GM21360 (cell line): ENCODE measurements around the gene PATJ.
A peak's percentile ranks its signal among the peaks of the same experiment; 100 is the strongest.
"Not testable (repeated sequence)": the region's sequence is repeated elsewhere in the genome, so short reads cannot be mapped to it uniquely, and the experiment has no call there.

Source experiments
- ATAC-seq: cut with Tn5 transposase; IDR thresholded peaks from one replicate; pipeline ENCODE4 v1.9.1; 2021; ENCODE audit warnings: mild to moderate bottlenecking, moderate library complexity; ENCODE audit not compliant: unreplicated experiment

Gene PATJ, protein sequence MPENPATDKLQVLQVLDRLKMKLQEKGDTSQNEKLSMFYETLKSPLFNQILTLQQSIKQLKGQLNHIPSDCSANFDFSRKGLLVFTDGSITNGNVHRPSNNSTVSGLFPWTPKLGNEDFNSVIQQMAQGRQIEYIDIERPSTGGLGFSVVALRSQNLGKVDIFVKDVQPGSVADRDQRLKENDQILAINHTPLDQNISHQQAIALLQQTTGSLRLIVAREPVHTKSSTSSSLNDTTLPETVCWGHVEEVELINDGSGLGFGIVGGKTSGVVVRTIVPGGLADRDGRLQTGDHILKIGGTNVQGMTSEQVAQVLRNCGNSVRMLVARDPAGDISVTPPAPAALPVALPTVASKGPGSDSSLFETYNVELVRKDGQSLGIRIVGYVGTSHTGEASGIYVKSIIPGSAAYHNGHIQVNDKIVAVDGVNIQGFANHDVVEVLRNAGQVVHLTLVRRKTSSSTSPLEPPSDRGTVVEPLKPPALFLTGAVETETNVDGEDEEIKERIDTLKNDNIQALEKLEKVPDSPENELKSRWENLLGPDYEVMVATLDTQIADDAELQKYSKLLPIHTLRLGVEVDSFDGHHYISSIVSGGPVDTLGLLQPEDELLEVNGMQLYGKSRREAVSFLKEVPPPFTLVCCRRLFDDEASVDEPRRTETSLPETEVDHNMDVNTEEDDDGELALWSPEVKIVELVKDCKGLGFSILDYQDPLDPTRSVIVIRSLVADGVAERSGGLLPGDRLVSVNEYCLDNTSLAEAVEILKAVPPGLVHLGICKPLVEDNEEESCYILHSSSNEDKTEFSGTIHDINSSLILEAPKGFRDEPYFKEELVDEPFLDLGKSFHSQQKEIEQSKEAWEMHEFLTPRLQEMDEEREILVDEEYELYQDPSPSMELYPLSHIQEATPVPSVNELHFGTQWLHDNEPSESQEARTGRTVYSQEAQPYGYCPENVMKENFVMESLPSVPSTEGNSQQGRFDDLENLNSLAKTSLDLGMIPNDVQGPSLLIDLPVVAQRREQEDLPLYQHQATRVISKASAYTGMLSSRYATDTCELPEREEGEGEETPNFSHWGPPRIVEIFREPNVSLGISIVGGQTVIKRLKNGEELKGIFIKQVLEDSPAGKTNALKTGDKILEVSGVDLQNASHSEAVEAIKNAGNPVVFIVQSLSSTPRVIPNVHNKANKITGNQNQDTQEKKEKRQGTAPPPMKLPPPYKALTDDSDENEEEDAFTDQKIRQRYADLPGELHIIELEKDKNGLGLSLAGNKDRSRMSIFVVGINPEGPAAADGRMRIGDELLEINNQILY (N-terminal part only)

DNA sequence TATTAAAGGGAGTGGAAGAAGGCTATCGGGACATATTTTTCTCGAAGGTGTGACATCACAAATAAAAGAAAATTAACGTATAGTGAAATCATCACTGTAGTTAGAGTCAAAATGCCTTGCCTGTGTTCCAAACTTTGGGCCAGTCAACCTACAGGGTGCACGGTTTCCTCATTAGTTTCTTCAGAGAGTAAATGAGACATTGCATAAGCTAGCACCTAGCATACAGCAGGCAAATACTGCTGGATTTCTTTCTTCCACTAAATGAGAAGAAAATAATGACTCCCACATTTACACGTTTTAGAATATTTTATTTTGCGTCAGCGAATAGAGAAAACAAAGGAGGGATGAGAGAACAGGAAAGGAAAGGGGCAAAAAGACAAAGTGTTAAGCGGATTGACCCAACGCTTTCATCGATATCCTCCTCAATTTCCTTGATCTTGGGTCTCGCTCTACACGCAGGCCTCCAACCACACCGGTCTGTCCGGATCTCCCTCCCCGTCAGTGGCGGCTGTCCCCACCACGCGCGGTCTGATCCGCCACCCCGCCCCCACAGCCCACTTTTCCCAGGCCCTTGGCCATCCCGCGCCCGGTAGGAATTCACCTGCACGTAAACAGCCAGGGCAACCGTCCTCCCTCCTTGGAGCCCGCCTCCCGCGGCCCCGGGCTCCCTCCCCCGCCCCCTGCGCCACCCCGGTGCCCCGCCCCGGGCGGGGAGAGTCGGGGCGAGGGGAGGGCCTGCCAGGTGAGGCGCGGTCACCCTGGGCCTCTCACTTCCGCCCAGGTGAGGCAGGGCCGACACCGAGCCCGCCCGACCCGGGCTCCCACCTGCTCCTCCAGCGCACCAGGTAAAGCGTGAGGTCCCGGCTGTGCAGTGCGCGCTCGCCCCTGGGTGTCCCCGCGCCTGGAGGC lies at the start of gene PATJ:
Gene PATJ (plus strand): TSS at position 770 of the 909 bp plus-strand sequence. CDS start 20,413 bp downstream, outside the sequence.
- ATAC-seq, result peak; percentile 80

DNA sequence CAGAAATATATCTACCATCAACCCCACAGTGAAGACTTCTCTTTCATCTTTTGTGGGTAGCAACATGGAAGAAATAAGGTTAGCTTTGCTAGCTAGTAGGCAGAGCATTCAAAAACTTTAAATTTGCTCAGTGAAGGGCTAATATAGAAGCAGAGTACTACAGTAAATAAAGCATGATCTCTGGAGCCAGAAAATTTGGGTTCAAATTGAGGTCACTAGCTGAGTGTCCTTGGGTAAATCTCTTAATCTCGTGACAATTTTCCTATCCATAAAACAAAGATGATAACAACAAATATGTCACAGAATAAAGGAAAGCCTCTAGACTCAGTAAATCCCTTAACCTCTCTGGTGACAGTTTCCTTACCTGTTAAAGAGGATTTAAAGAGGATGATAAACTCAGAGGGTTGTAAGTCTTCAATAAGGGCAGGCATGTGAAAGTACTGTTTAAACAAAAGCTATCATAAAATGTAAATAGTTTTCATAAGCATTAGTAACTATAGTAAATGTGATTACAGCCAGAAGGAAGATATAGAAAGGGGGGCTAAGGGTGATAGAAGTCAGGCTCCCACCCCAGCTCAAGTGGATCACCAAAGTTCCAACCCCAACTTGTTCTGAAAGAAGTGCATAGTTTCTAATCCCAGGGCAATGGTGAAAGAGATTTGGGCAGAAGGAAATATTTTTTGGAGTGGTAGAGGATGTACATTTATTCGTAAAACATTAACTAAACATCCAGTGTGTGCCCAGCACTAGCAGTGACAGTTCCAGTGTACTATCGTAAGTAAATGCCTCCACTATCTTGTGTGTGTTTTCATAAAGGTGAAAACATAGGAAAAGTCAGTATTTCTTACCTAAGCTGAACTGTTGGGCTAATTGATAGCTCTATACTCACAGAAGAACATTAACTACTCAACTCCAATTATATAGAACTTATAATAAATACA lies 42.1 kb upstream of the PATJ start:
- ATAC-seq, result no peak

DNA sequence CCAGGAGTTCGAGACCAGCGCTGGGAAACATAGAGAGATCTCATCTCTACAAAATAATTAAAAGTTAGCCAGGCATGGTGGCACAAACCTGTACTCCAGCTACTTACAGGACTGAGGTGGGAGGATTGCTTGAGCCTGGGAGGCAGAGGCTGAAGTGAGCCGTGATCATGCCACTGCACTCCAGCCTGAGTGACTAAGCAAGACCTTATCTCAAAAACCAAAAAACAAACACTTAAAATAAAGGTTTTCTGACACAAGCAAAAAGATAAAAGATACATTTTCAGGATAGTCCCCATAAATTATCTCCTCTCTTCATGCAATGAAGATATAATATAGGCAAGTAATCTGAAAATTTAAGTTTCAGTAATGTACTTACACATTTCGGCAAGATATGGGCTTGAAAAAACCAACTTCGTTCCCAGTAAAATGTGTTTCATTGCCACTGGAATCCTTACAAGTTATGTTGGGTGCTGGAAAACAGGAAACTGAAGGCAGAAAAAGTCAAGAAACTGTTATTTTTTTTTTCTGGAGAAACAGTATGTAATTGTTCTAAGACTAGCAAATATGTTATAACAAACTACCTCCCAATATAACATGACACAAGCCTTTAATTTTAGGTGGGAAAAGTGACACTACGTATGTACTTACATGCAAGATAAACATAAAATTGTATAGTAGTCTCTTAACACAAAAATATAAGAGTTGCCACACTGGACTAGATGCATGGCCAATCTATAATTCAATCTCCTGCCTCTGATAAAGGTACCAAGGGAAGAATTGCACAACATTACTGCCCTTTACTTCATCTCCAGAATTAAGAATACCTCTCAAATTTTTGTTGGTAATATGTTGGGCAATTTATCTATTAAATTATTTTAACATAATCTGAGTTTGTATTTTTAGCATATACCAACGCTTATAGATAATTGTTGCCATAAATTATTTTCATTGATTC lies 33.0 kb upstream of the PATJ start:
- ATAC-seq, result no peak

DNA sequence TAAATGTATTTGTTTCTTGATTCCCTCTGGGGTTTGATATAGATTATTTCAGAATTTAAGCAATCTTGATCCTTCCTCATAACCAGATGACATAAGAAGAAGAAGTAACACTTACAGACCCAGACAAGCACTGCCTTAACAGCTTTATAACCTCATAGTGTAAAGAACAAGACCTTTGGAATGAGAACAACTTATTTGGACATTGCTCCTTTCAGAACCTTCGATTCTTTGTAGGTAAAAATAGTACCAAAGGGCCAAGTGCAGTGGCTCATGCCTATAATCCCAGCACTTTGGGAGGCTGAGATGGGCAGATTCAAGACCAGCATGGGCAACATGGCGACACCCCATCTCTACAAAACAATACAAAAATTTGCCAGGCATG lies 32.4 kb upstream of the PATJ start:
- no peak for ATAC-seq

DNA sequence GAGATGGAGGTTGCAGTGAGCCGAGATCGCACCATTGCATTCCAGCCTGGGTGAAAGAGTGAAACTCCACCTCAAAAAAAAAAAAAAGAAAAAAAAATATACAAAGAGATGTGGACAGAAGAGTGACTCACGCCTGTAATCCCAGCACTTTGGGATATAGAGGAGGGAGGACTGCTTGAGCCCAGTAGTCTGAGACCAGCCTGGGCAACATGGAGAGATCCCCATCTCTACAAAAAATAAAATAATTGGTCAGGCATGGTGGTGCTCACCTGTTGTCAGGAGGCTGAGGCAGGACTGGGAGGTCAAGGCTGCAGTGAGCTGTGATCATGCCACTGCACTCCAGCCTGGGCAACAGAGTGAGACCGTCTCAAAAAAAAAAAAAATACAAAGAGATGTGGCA lies 31.0 kb upstream of the PATJ start:
- not testable (repeated sequence) for ATAC-seq

DNA sequence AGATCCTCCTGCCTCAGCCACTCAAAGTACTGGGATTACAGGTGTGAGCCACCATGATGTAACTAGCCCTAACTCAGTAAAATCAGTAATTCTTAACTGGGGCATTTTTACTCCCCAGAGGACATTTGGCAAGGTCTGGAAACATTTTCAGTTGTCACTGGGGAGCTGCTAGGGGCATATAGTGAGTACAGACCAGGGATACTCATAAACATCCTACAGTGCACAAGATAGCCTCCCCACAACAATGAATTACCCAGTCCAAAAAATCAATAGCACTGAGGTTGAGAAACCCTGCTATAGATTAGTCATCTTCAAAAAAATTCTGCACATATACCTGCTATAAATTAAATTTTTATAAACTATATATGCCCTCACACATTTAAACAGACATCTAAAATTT lies 30.3 kb upstream of the PATJ start:
- ATAC-seq, result no peak

DNA sequence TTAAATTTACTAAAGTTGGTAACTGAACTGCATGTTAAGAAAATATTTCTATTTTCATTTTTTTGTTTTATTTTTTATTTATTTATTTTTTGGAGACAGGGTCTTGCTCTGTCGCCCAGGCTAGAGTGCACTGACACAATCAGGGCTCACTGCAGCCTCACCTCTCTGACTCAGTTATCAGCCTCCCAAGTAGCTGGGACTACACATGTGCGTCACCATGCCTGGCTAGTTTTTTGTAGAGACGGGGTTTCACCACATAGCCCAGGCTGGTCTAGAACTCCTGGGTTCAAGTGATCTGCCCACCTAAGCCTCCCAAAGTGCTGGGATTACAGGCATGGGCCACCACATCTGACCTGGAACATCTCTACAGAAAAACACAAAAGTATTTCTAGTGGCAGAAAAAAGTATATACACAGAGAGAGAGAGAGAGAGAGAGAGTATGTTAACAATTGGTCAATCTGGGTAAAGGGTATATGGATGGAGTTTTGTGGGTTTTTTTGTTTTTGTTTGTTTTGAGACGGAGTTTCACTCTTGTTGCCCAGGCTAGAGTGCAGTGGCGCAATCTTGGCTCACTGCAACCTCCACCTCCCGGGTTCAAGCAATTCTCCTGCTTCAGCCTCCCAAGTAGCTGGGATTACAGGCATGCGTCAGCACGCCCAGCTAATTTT lies 23.1 kb upstream of the PATJ start:
- ATAC-seq, result not testable (repeated sequence)

DNA sequence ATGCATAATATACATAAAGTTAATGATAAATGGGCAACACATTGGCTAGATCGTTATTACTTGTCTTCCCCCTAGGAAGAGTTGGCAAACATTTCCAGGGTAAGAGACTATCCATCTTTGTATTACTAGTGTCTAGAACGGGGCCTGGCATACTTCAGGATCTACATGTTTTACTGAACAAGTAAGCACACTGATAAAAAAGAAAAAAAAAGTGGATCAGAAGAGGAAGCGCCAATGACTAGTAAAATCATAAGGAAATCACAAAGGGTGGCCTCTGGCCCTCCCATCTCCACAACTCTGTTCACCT lies 17.8 kb upstream of the PATJ start:
- ATAC-seq, result no peak

DNA sequence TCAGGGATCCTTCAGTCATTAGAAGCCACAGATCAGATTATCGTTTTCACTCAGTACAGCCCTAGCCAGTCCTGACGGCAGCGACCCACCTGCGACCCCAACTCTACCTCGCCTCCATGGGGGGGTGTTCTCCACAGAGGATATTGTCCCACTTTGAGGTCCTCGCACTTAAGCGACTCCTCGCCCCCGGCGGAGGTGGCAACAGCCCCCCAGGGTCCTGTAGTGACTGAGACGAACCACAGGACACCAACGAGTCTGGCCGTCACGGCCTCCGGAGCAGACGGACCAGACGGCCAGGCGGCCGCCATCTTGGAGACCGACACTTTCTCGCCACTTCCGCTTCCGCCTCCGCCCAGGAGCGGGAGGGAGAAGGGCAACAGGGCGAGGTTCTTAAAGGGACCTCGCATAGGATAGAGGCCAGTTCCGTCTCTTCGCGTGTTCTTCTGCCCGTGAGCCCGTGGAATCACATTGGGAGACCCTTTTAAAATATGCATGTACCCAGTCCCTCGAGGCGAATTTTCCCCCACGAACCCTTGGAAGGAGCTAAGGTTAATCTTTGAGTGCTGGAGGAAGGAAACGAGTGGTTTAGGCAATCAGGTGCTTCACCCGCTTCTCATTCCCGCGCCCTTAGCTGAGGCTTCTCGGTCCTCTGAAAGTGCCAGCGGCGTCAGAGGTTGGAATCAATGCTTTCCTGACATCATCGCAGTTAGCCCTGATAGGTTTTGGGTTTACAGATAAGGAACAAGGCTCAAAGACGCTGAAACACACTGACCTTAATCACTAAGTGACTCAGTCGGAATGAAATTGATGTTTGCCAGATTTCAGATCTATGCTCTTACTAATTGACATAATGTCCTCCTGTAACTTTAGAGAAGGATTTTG lies 17.2 kb upstream of the PATJ start, which contains the start of gene TM2D1:
Gene TM2D1 (minus strand): TSS at position 329 of the 882 bp plus-strand sequence. CDS start 21 bp downstream, at position 308.
- peak; percentile 99 for ATAC-seq

DNA sequence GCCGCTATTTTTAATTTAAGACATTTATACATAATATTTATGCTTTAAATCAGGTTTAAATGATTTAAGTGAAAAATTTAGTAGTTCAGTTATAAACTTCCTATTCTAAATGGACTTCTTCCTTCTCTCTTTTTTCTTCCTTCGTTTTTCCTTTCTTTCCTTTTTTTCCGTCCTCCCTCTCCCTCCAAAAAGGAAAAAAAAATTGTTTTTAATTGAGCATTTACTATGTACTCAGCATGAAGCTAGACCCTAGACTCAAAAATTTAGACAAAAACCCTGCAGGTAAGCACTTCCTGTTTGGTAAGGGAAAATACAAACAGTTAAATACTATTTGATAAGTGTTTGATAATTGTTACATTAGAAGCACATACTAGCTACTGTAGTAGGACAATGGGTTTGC lies 14.7 kb upstream of the PATJ start:
- ATAC-seq, result no peak

DNA sequence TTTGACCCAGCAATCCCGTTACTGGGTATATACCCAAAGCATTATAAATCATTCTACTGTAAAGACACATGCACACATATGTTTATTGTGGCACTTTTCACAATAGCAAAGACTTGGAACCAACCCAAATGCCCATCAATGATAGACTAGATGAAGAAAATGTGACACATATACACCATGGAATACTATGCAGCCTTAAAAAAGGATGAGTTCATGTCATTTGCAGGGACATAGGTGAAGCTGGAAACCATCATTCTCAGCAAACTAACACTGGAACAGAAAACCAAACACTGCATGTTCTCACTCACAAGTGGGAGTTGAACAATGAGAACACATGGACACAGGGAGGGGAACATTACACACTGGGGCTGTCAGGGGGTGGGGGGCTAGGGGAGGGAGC lies 11.6 kb upstream of the PATJ start:
- ATAC-seq, result not testable (repeated sequence)

DNA sequence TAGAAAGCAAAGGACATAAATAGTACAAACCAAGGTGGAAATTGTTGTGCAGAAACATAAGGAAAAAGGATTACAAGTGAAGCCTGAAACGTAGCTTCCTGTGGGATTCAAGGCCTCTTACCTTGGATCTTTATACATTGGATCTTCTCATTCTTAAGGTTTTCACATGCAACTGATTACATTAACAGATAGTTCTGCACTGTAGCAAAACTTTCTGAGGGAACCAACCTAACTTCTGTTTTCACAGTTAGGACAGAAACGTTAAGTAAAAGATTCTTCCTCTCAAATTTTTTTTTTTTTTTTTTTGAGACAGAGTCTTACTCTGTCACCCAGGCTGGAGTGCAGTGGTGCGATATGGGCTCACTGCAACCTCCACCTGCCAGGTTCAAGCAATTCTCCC lies 9.6 kb upstream of the PATJ start:
- ATAC-seq, result no peak

DNA sequence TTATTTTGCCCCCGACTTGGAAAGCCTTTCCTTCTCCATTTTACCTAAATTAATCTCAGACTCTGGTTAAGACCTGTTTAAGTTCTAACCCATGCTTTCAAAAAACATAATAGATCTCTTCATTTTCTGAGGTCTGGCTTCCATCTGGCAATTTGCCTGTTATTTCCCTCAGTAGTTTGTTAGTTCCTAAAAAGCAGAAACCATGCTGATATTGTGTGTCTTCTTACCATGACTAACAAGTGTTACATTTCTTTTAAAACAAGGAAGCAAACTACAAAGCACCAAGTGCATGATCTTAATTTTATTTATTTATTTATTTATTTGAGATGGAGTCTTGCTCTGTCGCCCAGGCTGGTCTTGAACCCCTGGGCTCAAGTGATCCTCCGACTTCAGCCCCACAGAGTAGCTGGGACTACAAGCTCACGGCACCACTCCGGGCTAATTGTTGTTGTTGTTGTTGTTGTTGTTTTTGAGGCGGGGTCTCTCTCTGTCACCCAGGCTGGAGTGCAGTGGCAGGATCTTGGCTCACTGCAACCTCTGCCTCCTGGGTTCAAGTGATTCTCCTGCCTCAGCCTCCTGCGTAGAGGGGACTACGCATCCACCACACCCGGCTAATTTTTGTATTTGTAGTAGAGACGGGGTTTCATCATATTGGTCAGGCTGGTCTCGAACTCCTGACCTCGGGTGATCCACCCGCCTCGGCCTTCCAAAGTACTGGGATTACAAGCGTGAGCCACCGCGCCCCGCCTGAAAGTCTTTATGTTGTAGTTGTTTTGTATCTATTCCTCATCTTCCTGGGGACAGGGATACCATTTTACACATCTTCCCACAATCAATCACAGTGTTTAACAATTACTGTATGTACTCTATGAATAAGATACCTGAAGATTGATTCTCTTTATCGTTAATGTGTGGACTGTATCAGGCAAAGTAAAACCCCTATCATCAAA lies 1.3 kb upstream of the PATJ start:
- ATAC-seq, result no peak

DNA sequence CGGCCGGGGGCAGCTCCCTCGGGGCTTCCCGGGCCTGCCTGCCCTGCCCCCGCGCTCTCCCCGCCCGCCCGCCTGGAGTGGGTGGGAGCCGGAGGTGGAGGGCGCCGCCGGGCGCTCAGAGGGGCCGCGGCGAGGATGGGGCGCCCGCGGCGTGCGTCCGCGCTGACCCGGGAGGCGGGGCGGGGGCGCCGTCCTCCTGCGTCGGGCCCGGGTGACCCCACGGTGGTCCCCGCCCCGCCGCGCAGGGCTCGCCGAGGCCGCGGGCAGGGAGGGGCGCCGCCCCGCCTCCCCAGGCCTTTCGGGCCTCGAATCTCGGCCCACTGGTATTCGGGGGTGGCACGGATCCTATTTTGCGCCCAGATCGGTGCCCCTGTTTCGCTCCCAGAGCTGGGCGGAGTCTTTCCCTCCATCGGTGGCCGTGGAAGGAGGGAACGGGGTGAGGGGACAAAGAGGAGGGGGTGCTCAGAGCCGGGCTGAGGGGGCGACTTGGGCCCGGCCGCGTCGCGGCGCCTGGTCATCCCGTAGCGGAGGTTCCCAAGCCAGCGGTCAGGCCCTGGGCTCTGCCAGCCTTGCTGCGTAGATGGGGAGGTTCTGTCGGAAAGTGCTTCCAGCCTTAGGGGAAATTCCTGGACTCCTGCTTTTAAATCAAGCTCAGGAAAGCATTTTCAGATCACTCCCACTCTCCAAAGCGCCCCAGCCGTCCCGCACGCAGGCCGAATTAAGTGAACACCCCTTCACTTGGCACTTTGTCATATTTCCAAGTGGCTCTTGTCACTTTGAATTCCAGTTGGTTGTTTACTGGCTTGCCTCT lies 545 bp downstream of the PATJ start:
- peak; percentile 53 for ATAC-seq

DNA sequence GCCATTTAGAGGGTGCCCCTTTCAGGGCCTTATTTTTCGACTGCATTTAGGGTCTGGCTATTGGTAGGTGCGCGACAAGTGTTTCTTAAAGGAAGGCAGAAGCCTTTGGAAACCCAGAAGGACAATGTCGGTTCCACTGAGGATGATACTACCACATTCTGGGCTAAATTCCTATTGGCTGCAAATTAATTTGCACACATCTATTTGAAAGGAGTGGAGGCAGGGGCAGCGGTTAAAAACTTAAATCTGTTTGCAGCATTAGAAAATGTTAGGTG lies 1.1 kb downstream of the PATJ start:
- no peak for ATAC-seq
